Brain microvascular endothelial cell (primary cell): Measurements from ENCODE around the gene TNS3.

Source experiments
- DNase-seq: peaks from one replicate; pipeline ENCODE4 v3.0.0-alpha.2; 2020
- H3K27ac ChIP-seq: fragments of 250-450 bp; sonication (Bioruptor Pico); 2 replicates; pipeline ENCODE4 v1.5.1; 2020; ENCODE audit warnings: mild to moderate bottlenecking, moderate library complexity
- H3K27me3 ChIP-seq: fragments of 250-450 bp; sonication (Bioruptor Pico); replicated peaks from 2 replicates; pipeline ENCODE4 v1.5.1; 2020; ENCODE audit warnings: mild to moderate bottlenecking
- H3K36me3 ChIP-seq: fragments of 250-450 bp; sonication (Bioruptor Pico); replicated peaks from 2 replicates; pipeline ENCODE4 v1.5.1; 2020; ENCODE audit warnings: mild to moderate bottlenecking
- H3K4me3 ChIP-seq: 2 replicates; pipeline ENCODE4 v1.5.1; 2011; ENCODE audit warnings: low read depth, mild to moderate bottlenecking, control low read depth, low read length, moderate library complexity
- in situ Hi-C: cut with HindIII; loops from 2 replicates; pipeline ENCODE4 v1.10.0; 2017; ENCODE audit warnings: low sequenced_read_pairs, low pct_ligation_motif_present
- TF ChIP-seq, protein P1 (sequence below): IDR thresholded peaks from 2 replicates; pipeline ENCODE4 v1.5.1; 2011; ENCODE audit warnings: low read depth, mild to moderate bottlenecking, moderate library complexity, low read length, control low read depth, inconsistent platforms; ENCODE audit errors: missing control alignments

Gene TNS3

DNA sequence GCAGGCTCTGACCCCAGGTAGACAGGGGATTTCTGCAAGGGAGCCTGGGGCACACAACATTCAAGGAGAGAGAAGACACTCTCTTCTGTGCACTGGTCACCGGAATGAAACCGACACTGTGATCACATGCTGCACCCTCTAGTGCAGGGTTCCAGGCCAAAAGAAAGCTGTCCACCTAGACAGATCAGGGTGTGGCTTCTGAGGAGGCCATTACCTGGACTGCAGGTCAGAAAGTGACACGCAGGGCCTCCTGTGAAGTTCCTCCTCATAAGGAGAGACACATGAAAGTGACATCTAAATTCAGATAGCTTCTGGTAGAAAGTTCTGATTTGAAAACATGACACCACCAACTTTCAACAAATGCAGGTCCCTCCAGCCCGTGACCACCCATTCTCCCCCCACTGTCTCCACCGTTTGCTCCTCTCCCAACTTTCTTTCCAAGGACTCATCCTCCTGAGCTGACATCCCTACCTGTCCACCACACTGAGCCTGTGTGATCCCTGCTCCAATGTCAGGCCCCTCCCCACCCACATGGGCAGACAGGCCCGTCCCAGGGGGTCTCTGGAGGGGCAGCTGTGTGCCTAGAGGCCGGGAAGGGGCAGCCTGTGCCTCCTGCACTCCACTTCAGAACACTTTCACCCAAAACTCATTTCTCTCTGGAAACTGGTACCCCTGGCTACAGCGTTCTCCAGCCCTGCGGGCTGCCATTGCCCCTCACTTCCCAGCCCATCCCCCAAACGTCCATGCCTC, 198.0 kb downstream of the TNS3 start:
- no peak overlapping the region for H3K4me3 ChIP-seq
- in situ Hi-C loops = no loop called here
- no peak for DNase-seq
- H3K27me3 ChIP-seq = no peaks in the 10 kb centered on the region
- TF ChIP-seq, protein P1, sequence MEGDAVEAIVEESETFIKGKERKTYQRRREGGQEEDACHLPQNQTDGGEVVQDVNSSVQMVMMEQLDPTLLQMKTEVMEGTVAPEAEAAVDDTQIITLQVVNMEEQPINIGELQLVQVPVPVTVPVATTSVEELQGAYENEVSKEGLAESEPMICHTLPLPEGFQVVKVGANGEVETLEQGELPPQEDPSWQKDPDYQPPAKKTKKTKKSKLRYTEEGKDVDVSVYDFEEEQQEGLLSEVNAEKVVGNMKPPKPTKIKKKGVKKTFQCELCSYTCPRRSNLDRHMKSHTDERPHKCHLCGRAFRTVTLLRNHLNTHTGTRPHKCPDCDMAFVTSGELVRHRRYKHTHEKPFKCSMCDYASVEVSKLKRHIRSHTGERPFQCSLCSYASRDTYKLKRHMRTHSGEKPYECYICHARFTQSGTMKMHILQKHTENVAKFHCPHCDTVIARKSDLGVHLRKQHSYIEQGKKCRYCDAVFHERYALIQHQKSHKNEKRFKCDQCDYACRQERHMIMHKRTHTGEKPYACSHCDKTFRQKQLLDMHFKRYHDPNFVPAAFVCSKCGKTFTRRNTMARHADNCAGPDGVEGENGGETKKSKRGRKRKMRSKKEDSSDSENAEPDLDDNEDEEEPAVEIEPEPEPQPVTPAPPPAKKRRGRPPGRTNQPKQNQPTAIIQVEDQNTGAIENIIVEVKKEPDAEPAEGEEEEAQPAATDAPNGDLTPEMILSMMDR = no peak
- H3K27ac ChIP-seq = no peak overlapping the region
- H3K36me3 ChIP-seq = peaks cover 2% of the 10 kb centered on the region

DNA sequence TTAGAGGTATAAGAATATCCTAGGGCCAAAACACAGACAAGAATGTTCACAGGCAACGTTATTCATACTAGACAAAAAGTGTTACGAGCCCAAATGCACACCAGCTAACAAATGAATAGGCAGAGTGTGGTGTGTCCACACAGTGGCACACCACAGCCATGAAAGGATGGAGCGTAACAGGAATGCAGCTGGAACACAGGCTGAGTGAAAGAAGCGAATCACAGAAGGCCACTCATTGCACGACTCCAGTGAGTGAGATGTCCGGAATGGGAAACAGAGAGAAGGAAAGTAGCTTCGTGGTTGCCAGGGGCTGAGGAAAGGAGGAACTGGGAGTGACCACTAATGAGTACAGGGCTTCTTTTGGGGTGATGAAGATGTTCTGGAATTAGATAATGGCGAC, 198.8 kb downstream of the TNS3 start:
- H3K36me3 ChIP-seq = peaks cover 2% of the 10 kb centered on the region
- DNase-seq = no peak
- TF ChIP-seq, protein P1 = peak; percentile 28

DNA sequence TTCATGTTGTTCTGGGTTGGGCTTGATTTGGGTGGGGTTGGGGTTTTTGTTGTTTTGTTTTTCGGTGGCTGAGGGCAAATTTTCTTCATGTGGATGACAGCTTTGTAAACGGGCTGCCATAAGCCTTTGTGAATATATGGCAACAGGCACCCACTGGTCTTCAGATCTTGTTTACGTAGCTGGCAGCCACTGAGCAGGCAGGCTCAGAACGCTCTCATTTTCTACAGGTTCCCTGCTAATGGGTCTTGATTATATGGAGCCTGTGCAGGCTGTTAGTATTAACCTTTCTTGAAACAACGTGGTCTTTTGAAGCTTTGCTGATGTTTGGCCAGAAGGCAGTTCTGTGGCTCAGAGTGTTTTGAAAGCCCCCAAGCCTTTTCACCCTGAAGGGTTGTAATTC, 199.7 kb downstream of the TNS3 start:
- Histone ChIP-seq H3K4me3 (no peak overlapping the region), H3K27ac (no peak overlapping the region), H3K36me3 (peaks cover 2% of the 10 kb centered on the region), H3K27me3 (no peaks in the 10 kb centered on the region)
- DNase-seq = no peak
- TF ChIP-seq, protein P1 = no peak
- in situ Hi-C loops = no loop called here

More for the DNA sequence above, 198.8 kb downstream of the TNS3 start:
- no peak overlapping the region for H3K4me3 ChIP-seq
- H3K27ac ChIP-seq = no peak overlapping the region
- in situ Hi-C loops = no loop called here
- no peaks in the 10 kb centered on the region for H3K27me3 ChIP-seq

DNA sequence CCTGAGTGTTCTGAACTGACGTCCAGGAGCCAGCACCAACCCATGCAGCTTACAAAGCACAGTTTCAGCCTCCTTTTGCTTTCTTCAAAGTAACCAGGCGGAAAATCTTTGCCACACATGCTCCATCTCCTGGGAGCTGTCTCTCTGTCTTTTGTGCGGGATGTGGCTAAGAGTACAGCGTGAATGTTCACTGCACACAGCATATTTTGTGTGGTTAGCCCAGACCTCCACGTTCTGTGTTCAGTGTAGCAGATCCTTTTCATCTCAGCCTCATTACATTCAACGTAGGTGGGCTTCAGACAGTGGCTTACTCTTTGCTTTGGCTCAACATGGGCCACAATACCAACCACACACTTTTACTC, 200.8 kb downstream of the TNS3 start:
- no peak for DNase-seq
- in situ Hi-C loops = no loop called here
- Histone ChIP-seq H3K36me3 (no peaks in the 10 kb centered on the region), H3K27me3 (no peaks in the 10 kb centered on the region), H3K27ac (no peak overlapping the region), H3K4me3 (no peak overlapping the region)
- TF ChIP-seq, protein P1 = no peak

DNA sequence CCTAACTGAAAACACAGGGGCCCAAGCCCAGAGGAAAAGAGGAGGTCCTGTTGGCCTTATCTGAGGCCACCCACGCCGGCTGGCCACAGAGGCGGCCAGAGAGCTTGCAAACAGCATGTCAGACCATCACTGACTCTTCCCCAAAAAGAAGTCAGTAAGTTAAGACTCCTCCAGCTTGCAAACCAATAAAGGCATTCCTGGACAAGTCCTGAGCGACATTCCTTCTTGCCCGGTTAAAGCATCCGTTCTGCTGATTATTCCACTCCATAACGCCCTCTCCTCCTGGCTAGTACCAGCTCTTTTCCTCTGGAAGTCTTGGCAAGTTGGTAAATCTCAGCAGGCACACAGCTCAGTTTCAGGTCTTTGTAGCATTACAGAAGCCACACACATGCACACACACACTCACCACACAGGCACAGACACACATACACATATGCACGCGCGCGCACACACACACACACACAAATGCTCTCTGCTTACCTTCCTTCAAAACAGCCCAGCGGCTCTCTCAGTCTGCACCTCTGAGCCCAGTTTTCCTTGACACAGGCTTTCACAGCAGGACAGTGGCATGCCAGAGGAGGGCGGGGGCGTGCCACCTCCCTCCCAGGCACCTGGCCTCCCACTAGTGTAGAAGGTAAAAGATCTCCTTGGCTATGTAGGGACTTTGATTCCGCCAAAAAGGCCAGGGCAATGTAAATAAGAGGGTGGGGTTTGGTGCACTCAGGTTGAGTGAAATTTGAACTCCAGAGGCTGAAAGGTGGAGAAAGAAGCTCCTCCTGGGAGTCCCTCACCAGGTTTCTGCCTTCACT, 201.4 kb downstream of the TNS3 start:
- peak; percentile 25 for DNase-seq
- TF ChIP-seq, protein P1 = no peak
- H3K4me3 ChIP-seq = no peak overlapping the region
- in situ Hi-C loops = no loop called here
- no peak overlapping the region for H3K27ac ChIP-seq
- no peaks in the 10 kb centered on the region for H3K36me3 ChIP-seq
- H3K27me3 ChIP-seq = no peaks in the 10 kb centered on the region
